DOHH2 (cell line): ENCODE results near the gene SSNA1.
A peak's percentile ranks its signal among the peaks of the same experiment; 100 is the strongest.

Experiments used
- CTCF ChIP-seq: fragments of 200-600 bp; sonication (generic); IDR thresholded peaks from one replicate; pipeline ENCODE4 v1.5.1; 2014; ENCODE audit warnings: antibody characterized with exemption, mild to moderate bottlenecking, low read depth, low read length; ENCODE audit not compliant: poor library complexity, severe bottlenecking
- EZH2phosphoT487 ChIP-seq: fragments of 200-600 bp; sonication (generic); IDR thresholded peaks from 2 replicates; pipeline ENCODE4 v1.6.1; 2017; ENCODE audit warnings: borderline replicate concordance, mild to moderate bottlenecking, antibody characterized with exemption, low read length, moderate library complexity, mixed read lengths

GRCh38 chr9:137236238-137236935 lies 47.9 kb downstream of the SSNA1 start:
- TF ChIP-seq CTCF: peak; percentile 100
- no peak for TF ChIP-seq EZH2phosphoT487
